ENCODE data around the gene GMIP.

GRCh38 chr19:19663256-19664120, 20.0 kb upstream of the GMIP start, which contains the start of gene ATP13A1:
- TF ChIP-seq CTCF (IDR thresholded peaks at IDR 0.05), result no peak
- TF ChIP-seq POLR2A (IDR thresholded peaks at IDR 0.05), result no peak
